Pancreas (tissue), 10 donors: Measurements from ENCODE around the gene MTSS2. TPM values are rescaled to one million over a fixed set of nuclear protein-coding genes. Genes with fewer than 3 reads are reported as not detected.

Experiments used
- ATAC-seq, 4 donors: fragments of 200-7000 bp; cut with Tn5 transposase; one replicate each; pipeline versions ENCODE4 v1.8.0 to v1.9.1; 2020; ENCODE audit warnings: mild to moderate bottlenecking in 4 of 4, moderate library complexity in 4 of 4
- DNase-seq, 6 donors: peaks; one replicate each; pipeline ENCODE4 v3.0.0-alpha.2; 2020
- FAIRE-seq: peaks from 2 replicates; lab custom pipeline; 2012; peaks lifted over from hg19 to GRCh38; lab: Jason Lieb, UNC
- H3K27ac ChIP-seq, 4 donors: fragments of 200-600 bp; sonication (generic); 1 replicate in 3 of 4; 2 replicates in 1 of 4; pipeline versions ENCODE4 v1.5.0 to v1.8.0; 2020
- H3K27me3 ChIP-seq, 4 donors: fragments of 200-600 bp; one replicate each; pipeline ENCODE4 v1.8.0; 2021
- H3K36me3 ChIP-seq, 3 donors: fragments of 200-600 bp; sonication (generic) in 1 of 3; one replicate each; pipeline versions ENCODE4 v1.5.0 to v1.8.0; 2020 to 2021
- H3K4me1 ChIP-seq, 3 donors: fragments of 200-600 bp; one replicate each; pipeline ENCODE4 v1.8.0; 2021
- H3K4me3 ChIP-seq, 4 donors: fragments of 200-600 bp; sonication (generic) in 2 of 4; one replicate each; pipeline versions ENCODE4 v1.5.0 to v1.8.0; 2020 to 2021
- H3K9me3 ChIP-seq, 4 donors: fragments of 200-600 bp; one replicate each; pipeline ENCODE4 v1.8.0; 2021
- WGBS, 2 donors: extraction: QIAGEN DNeasy Blood & Tissue Kit; methylation state at CpG; one replicate each; pipeline ENCODE4 v1.1.7; 2013; 5-methylcytosine and 5-hydroxymethylcytosine counted together
- intact Hi-C, 3 donors: fragments of 100-400 bp; cut with DNase I; formaldehyde crosslinking; loops; one replicate each; pipeline versions ENCODE4 v1.11.1 to v1.14.2; 2022
- polyA plus RNA-seq, 2 donors: library from polyadenylated mRNA; stranded (reverse); fragments of 200-250 nt; gene quantifications; one replicate each; pipeline ENCODE4 v1.2.3, GENCODE V29; 2013
- total RNA-seq, 6 donors: library from RNA; stranded (reverse); fragmentation: NEBNext Ultra II Directional in 4 of 6; extraction: Animal tissue kit (Norgen Biotek cat#: 25700) in 4 of 6; gene quantifications; one replicate each; pipeline versions ENCODE4 v1.2.1 to v1.2.4, GENCODE V29; 2021 to 2023
- TF ChIP-seq, protein P1 (sequence below), 4 donors: fragments of 200-600 bp; sonication (generic) in 3 of 4; IDR thresholded peaks; one replicate each; pipeline versions ENCODE4 v1.5.0 to v1.8.0; 2021; ENCODE audit warnings: antibody characterized with exemption in 4 of 4
- donor health status: healthy with polysubstance abuse.
- donor health status: DM: no; HTN: no; CAD: no; lungs with moderate emphysema.
- donor health status: DM: no; HTN: no; CAD: no.
- donor health status: control.
- donor health status: control.
- donor health status: Bipolar disorder and iron deficiency.
- donor health status: DM: yes; HTN: yes; CAD: no.
- donor health status: DM: no; HTN: no; CAD: no.
- donor health status: DM: no; HTN: no; CAD: no.
- donor health status: DM: yes; HTN: yes; CAD: no.

MTSS2 gene
- total and polyA plus RNA-seq, 8 donors = 5.0 to 39.1 (median 9.8) TPM

DNA sequence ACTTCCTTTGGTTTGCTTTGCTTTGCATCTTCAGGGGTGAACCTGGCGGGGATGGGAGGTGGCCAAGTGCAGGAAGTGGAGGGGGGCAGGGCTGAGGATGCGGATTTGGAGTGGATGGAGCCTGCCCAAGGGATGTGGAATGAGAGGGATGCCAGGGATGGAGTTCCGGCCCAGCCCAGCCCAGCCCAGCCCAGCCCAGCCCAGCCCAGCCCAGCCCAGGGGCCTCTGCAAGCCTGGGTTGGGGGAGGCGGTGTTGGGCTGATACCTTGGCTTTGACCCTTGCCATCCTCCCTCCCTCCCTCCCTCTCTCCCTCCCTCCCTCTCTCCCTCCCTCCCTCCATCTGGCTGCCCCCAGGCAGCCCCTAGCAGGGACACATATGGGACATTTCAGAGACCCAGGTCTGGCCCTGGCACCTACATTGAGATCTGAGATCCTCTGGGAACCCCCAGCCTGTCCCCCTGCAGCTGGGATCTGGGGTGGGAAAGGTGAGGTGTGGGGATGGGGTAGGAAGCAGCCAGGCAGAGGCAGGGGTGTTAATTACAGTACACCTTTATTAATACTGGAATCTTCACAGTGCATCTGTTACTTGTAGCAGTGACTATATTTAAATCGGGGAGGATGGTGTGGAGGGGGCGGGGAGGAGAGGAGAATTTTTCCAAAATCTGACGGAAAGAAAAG lies 25.0 kb downstream of the MTSS2 start:
- H3K4me3 ChIP-seq = no peak overlapping the region
- no peaks in the 10 kb centered on the region for H3K4me1 ChIP-seq
- intact Hi-C loops = no loop called here
- TF ChIP-seq, protein P1, sequence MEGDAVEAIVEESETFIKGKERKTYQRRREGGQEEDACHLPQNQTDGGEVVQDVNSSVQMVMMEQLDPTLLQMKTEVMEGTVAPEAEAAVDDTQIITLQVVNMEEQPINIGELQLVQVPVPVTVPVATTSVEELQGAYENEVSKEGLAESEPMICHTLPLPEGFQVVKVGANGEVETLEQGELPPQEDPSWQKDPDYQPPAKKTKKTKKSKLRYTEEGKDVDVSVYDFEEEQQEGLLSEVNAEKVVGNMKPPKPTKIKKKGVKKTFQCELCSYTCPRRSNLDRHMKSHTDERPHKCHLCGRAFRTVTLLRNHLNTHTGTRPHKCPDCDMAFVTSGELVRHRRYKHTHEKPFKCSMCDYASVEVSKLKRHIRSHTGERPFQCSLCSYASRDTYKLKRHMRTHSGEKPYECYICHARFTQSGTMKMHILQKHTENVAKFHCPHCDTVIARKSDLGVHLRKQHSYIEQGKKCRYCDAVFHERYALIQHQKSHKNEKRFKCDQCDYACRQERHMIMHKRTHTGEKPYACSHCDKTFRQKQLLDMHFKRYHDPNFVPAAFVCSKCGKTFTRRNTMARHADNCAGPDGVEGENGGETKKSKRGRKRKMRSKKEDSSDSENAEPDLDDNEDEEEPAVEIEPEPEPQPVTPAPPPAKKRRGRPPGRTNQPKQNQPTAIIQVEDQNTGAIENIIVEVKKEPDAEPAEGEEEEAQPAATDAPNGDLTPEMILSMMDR (IDR thresholded peaks at IDR 0.05) = no peak
- WGBS, 2 donors = 57 to 62% methylated on average over 5 to 7 of the region's 7 CpGs
- ATAC-seq (no peak), DNase-seq (peak in 1 of 6 donors; percentile 29), FAIRE-seq (no peak)
- H3K27ac ChIP-seq = no peak overlapping the region
- H3K36me3 ChIP-seq = peaks cover 0 to 6% (median 5%) of the 10 kb centered on the region in 3 donors
- no peaks in the 10 kb centered on the region for H3K9me3 ChIP-seq
- H3K27me3 ChIP-seq = no peaks in the 10 kb centered on the region

DNA sequence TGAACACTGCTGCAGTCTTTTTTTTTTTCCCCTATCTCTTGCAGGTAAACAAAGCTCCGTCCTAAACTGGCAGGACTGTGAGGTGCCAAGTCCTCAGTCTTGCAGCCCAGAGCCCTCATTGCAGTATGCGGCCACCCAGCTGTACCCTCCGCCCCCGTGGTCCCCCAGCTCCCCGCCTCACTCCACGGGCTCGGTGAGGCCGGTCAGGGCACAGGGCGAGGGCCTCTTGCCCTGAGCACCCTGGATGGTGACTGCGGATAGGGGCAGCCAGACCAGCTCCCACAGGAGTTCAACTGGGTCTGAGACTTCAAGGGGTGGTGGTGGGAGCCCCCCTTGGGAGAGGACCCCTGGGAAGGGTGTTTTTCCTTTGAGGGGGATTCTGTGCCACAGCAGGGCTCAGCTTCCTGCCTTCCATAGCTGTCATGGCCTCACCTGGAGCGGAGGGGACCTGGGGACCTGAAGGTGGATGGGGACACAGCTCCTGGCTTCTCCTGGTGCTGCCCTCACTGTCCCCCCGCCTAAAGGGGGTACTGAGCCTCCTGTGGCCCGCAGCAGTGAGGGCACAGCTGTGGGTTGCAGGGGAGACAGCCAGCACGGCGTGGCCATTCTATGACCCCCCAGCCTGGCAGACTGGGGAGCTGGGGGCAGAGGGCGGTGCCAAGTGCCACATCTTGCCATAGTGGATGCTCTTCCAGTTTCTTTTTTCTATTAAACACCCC lies 25.7 kb downstream of the MTSS2 start:
- intact Hi-C loops = loop anchor here in 2 of 3 donors (10.0 kb wide), 2 partner anchors 125 to 285 kb away; no protein-coding TSS in a partner anchor
- TF ChIP-seq, protein P1 (IDR thresholded peaks at IDR 0.05) = no peak
- ATAC-seq (peak in 1 of 4 donors; percentile 17), DNase-seq (peak in 1 of 6 donors; percentile 41), FAIRE-seq (no peak)
- Histone ChIP-seq H3K4me1 (no peaks in the 10 kb centered on the region), H3K27ac (no peak overlapping the region), H3K36me3 (peaks cover 0 to 5% (median 2%) of the 10 kb centered on the region in 3 donors), H3K27me3 (no peaks in the 10 kb centered on the region), H3K9me3 (no peaks in the 10 kb centered on the region), H3K4me3 (no peak overlapping the region)
- WGBS, 2 donors = 65 to 66% methylated on average over 16 of the region's 16 CpGs

DNA sequence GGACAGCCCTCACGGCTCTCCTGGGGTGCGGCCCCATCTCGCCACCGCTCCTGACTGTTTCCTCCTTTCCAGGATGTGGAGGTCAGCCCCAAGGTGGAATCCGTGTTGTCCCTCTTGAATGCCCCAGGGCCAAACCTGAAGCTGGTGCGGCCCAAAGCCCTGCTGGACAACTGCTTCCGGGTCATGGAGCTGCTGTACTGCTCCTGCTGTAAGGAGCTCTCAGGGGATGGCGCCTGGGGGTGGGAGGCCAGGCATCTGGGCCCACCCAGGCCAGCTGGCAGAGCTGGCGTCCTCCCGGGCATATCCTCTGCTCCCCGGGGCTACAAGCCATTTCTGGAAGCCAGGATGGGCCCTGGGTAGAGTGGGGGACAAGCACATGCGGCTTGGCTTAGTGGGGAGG lies 26.3 kb downstream of the MTSS2 start:
- TF ChIP-seq, protein P1 (IDR thresholded peaks at IDR 0.05) = no peak
- WGBS, 2 donors = 78 to 79% methylated on average over 12 of the region's 12 CpGs
- ATAC-seq = no peak
- H3K27ac ChIP-seq = no peak overlapping the region
- DNase-seq = peak in 2 of 6 donors; percentile 47 to 51
- H3K4me1 ChIP-seq = no peaks in the 10 kb centered on the region
- H3K9me3 ChIP-seq = no peaks in the 10 kb centered on the region
- intact Hi-C loops = loop anchor here in 2 of 3 donors (10.0 kb wide), 2 partner anchors 125 to 285 kb away; no protein-coding TSS in a partner anchor
- no peak overlapping the region for H3K4me3 ChIP-seq
- FAIRE-seq = no peak
- H3K27me3 ChIP-seq = no peaks in the 10 kb centered on the region
- H3K36me3 ChIP-seq = no peaks in the 10 kb centered on the region

DNA sequence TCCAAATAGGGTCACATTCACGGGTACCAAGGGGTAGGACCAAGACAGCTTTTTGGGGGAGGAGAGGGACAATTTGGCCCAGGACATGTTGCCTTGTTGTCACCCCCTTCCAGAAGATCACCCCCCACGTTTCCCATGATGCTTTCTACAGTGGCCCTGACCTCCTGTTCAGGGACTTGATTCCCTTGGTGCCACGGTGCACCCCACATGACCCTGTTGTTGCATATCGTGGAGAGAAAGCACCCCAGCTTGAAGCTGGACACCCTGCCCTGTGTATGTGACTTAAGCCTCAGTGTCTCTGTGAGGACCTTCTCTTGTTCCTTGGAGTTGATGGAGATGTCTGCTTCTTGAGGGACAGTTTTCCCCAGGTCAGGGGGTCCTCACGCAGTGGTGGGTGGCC lies 26.9 kb downstream of the MTSS2 start:
- FAIRE-seq (no peak), DNase-seq (no peak), ATAC-seq (no peak)
- H3K27ac ChIP-seq = no peak overlapping the region
- no peaks in the 10 kb centered on the region for H3K9me3 ChIP-seq
- no peak overlapping the region for H3K4me3 ChIP-seq
- intact Hi-C loops = loop anchor here in 2 of 3 donors (10.0 kb wide), 2 partner anchors 124 to 284 kb away; no protein-coding TSS in a partner anchor
- TF ChIP-seq, protein P1 (IDR thresholded peaks at IDR 0.05) = no peak
- no peaks in the 10 kb centered on the region for H3K36me3 ChIP-seq
- no peaks in the 10 kb centered on the region for H3K4me1 ChIP-seq
- H3K27me3 ChIP-seq = no peaks in the 10 kb centered on the region
- WGBS, 2 donors = 62 to 72% methylated on average over 5 of the region's 5 CpGs
